SH-SY5Y (cell line): ENCODE data around the gene SMTNL2.

Source experiments
- GATA2 ChIP-seq: IDR thresholded peaks from 2 replicates; pipeline ENCODE4 v1.6.1; 2011; ENCODE audit warnings: mild to moderate bottlenecking, low read depth, low read length
- GATA3 ChIP-seq: IDR thresholded peaks from 2 replicates; pipeline ENCODE4 v1.6.1; 2011; ENCODE audit warnings: low read depth, mild to moderate bottlenecking, low read length, moderate library complexity

- TF ChIP-seq GATA2 = no peak
- no peak for TF ChIP-seq GATA3
These were observed 42.2 kb upstream of the SMTNL2 start for GRCh38 chr17:4542003-4542725.
